ENCODE results near the gene ITGA11. TPM values are rescaled to one million over a fixed set of nuclear protein-coding genes. Genes with fewer than 3 reads are reported as not detected.

The ITGA11 gene
- total RNA-seq, 1 donor from 2014 or later: 2.6 TPM

GRCh38 chr15:68292157-68292781 lies 139.7 kb downstream of the ITGA11 start:
- no peak for DNase-seq (ENCODE audit: low spot score)

GRCh38 chr15:68290715-68291114 lies 141.2 kb downstream of the ITGA11 start:
- DNase-seq (ENCODE audit: low spot score): no peak

- DNase-seq (ENCODE audit: low spot score): no peak
Observed at GRCh38 chr15:68289621-68290352, 142.2 kb downstream of the ITGA11 start.

DNA sequence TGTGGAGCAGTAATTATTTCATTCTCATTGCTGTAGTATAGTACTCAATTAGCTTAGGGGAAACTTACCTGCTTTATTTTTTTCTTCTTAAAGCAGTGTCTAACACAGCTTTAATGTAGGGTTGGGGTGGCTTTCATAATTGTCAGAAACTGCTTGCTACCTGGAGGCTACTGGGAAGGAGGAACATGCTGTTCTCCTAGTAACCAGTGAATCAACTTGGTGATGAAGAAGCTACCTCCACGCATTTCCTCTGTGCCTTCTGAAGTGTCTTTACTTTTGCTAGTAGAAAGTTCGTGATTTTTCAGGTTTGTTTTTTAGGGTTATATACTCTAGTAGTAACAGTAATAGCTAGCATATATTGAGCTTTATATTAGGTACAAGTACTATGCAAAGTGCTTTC lies 142.9 kb downstream of the ITGA11 start:
- DNase-seq (ENCODE audit: low spot score): no peak

DNA sequence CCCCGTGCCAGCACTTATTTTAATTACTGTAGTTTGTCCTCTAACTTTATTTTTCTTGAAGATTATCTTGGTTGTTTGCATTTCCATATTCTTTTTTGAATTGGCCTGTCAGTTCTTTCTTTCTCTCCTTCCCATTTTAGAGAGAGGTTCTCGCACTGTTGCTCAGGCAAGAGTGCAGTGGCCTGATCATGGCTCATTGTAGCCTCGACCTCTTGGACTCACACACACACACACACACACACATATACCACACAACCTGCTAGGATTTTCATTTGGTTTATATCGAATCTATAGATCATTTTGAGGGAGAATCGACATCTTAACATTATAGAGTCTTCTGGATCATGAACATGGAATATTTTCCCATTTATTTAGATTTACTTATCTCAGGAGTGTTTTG lies 145.7 kb downstream of the ITGA11 start:
- no peak for DNase-seq (ENCODE audit: low spot score)

DNA sequence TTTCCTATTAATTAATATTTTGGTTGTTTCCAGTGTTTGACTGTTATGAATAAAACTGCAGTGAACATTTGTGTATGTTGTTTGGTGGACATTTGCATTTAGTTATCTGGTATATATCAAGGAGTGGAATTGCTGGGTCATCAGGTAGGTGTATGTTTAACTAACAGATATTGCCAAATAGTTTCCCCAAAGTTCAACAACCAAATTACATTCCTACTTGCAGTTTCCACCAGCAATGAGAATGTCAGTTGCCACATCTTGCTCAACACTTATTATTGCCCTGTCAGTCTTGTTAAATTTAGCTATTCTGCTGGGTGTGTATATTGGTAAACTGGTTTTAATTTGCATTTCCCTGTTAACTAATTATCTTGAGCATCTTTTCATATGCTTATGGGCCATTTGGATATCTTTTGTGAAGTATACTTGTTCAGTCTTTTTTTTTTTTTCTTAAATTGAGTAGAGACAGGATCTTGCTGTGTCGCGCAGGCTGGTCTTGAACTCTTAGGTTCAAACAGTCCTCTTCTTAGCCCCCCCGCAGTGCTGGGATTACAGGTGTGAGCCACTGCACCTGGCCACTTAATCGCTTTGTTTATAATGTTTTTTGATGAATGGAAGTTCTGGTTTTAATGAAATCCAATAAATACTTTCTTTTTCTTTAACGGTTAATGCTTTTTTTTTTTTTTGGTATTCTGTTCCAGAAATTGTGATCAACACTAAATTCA lies 146.5 kb downstream of the ITGA11 start:
- no peak for DNase-seq (ENCODE audit: low spot score)

GRCh38 chr15:68284616-68285258 lies 147.2 kb downstream of the ITGA11 start:
- DNase-seq (ENCODE audit: low spot score): no peak

DNA sequence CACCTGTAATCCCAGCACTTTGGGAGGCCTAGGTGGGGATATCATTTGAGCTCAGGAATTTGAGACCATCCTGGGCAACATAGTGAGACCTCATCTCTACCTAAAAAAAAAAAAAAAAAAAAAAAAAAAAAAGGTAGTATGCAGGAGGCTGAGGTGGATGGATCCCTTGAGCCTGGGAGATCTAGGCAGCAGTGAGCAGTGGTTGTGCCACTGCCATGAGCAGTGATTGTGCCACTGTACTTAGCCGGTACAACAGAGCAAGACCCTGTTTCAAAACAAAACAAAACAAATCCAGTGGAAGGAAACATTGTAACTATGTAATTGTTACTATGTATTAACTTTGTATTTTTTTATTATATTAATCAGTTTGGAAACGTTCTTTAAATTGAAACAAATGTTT lies 148.6 kb downstream of the ITGA11 start:
- no peak for DNase-seq (ENCODE audit: low spot score)

- no peak for DNase-seq (ENCODE audit: low spot score)
Observed at GRCh38 chr15:68281008-68281407, 151.0 kb downstream of the ITGA11 start.

DNA sequence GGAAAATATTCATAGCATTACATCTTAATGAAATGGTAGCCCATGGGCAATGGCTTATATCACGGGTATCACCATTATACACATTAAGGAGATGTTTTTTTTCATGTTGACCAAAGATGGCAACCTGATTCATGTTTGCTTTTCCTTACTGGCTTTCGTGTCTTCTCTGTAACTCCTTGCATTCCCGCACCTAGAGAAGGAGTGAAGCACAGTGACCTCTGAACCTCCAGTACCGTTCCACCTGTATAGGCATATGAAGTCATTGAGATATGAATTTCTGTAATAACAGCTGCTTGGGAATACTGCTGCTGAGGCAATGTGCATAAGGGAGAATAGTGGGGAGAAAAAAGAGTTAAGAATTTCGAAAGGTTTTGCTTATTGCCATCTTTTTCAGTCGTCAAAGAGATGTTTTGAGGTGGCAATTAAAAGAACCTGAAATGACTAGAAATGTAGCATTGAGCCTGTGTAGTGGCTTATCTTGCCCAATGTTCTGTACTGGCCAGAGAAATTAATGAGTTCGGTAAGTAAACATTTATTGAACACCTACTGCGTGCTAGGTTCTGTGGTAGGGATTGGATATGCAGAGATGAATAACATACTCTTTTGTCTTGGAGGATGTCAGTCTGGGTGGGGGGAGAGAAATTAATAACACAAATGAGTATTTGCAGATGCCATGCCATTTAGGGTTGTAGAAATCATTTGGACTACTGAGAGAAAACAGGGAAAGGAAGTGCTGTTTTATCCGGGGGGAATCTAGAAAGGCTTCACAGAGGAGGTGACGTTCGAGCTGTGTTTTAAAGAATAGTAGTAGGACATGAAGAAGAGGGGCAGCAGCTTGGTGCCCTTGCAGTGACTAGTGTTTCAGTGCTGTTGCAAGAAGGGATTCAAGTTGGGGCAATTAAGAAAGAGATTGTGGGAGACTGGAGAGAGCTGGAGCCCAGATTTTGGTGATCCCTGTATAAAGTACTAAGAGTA lies 151.9 kb downstream of the ITGA11 start:
- DNase-seq (ENCODE audit: low spot score): no peak

DNA sequence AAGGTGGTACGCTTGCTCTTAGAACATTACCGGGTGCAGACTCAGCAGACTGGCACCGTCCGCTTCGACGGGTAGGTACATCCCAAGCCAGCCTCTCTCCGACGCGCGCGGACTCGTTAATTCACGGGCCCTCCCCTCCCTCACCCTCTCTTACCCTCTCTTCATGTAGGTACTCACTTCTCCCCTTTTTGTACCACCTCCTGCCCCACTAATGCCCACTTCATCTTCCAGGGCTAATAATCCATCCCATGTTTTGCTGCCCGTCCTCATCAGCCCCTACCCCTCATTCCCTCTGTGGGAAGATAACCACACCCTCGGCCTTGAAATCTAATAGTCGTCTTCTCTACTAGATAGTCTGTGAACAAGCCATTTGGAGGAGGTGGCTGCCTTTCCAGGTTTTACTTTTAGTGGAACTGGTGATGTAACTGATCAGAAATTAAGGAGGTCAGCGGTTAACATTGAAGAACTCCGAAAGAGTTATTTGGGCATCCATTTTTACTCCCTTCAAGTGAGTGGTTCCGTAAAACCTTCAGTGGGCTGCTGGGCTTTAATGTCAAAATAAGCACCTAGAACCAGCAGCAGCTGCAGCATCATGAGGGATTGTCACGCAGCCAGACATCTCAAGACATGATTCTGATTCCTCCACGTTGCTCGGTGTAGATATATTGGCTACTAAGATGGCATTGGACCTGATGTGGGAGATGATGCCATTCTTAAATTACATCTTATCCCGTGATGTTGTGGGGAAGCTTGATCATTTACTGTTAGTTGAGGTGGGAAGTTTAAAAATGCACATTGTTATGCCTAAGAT lies 153.2 kb downstream of the ITGA11 start:
- no peak for DNase-seq (ENCODE audit: low spot score)

DNA sequence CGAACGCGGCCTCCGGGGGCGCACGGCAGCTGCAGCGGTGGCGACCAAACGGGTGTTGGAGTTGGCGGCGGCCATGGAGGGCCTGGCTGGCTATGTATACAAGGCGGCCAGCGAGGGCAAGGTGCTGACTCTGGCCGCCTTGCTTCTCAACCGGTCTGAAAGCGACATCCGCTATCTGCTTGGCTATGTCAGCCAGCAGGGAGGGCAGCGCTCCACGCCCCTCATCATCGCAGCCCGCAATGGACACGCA lies 153.7 kb downstream of the ITGA11 start:
- no peak for DNase-seq (ENCODE audit: low spot score)

DNA sequence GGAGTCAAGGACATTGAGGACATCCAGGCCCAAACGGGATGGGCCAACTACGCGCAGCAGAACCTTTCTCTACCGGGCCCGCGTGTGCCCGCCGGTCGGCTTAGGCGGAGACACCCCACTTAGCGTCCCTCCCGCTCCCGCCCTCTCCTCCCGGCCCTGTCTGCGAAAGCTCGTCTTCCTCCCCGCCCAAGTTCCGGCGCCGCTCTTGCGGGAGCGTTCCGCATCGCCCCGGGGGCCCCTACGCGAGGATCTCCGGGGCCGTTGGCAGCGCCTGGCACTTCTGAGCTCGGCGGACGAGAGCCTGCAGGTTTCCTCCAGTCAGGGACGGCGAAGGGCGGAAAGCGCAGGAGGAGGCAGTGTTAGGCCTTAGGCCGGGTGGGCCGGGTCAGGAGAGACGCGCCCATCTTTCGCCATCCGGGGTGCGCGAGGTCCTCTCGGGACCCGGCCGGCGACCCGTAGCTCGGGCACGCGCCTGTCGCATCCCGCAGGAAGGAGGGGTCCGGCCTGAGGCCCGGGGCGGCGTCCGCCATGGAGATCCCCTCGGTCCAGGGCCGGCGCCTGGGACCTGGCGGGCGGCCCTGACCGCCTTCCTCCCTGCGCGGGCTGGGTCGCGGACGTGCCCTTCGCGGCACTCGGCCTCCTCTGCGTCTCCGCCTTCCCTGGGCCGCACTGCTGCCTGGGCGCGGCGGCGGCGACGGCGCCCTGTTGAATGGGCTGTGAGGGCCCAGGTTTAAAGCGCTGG lies 154.2 kb downstream of the ITGA11 start, which contains the start of gene FEM1B:
FEM1B (plus strand) TSS at position 143 of the 742 bp plus-strand sequence. CDS start 673 bp downstream, outside the sequence.
- DNase-seq (ENCODE audit: low spot score): peak; percentile 90

GRCh38 chr15:68277131-68277602 lies 154.8 kb downstream of the ITGA11 start:
- DNase-seq (ENCODE audit: low spot score): peak; percentile 32

DNA sequence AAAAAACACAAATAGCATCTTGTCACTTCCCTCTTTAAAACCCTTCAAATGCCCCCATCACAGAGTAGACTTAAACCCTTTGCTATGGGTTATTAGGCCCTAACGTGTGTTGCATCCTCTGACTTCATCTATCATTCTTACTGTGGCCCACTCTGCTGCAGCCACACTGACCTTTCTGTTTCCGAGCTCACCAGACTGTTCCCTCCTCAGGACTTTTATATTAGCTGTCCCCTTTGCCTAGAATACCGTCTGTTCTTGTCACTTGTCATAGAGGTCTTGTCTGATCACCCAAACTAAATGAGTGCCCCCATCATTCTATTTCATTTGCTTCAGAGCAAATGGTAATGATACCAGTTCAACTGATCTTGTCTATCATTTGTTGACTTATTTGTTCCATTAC lies 155.3 kb downstream of the ITGA11 start:
- DNase-seq (ENCODE audit: low spot score): no peak

DNA sequence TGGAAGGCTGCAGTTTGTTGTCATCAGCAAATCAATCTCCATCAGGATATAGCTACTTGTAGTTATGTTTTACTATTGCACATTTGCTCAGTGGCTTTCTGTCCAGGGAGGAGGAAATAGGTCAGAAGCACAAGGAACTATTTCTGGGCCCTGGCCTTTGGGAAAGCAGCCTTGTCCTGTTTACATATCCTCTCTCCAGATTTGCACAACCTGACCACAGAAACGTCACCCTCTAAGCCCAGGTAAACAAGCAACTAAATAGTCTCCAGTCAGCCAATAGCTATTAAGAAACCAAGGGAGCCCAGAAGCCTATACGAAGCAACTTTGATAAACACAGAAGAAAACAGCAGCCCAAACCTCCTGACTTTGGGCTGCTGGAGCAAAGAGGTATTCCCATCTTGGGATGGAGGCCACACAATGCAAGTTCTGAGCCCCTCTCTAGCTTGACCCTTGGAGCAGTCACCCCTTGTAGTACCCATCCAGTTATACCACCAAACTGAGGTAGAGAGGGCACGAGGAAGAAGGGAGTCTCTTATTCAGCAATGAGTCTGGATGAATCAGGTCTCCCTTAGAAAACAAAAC lies 156.7 kb downstream of the ITGA11 start:
- DNase-seq (ENCODE audit: low spot score): peak; percentile 52

DNA sequence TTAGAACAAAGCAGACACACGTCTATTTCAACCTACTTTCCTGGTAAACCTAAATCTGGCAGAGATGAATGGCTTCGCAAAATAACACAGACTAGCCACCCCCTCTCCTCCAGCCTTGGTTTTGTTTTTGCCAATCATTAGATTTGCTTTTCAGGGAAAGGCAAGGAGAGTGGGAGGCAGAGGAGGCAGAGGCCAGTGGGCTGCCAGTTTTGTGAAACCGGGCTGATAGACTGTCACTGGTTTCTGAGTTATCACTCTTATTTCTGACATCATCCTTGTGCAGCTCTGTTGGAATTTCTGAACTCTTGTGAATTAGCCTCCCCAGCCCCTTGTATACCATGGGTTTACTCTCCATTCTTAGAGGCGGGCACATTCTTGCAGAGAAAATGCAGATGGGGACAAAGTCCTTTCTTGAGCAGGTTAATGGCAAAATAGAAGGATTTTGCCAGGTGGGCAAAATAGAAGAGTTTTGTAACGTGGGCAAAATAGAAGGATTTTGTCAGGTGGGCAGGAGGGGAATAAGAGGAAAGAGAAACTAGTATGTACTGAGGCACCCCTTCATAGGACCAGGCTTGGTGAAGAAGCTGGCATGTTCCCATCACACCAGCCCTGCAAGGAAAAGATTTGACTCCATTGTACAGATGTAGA lies 157.6 kb downstream of the ITGA11 start:
- DNase-seq (ENCODE audit: low spot score): no peak

DNA sequence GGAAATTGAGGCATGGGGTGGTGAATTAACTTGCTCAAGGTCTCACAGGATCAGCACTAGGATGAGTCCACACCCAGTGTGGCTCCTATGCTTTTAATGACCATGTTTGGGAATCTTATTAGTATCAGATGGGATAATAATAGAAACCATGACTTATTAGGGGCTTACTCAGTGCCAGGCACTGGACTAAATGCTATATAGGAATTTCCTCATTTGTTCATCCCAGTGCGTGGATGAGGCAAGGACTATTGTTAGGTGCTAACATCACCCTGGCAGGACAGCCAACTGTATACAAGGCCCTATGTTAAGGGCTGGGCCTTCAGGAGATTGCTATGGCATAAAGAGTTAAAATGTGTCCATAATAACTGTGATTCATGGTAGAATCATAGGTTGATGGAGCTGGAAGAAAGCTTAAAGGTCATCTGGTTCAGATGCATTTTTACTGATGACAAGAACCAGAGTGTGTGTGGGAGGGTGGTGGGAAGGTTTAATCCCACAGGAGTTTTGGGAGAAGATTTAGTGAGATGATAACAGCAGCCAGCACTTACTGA lies 159.2 kb downstream of the ITGA11 start:
- no peak for DNase-seq (ENCODE audit: low spot score)
